ENCODE data around the gene CHSY1. TPM values are rescaled to one million over a fixed set of nuclear protein-coding genes. Genes with fewer than 3 reads are reported as not detected.

Gene CHSY1
- polyA plus RNA-seq, 1 donor from 2014 or later: 16.1 TPM

DNA sequence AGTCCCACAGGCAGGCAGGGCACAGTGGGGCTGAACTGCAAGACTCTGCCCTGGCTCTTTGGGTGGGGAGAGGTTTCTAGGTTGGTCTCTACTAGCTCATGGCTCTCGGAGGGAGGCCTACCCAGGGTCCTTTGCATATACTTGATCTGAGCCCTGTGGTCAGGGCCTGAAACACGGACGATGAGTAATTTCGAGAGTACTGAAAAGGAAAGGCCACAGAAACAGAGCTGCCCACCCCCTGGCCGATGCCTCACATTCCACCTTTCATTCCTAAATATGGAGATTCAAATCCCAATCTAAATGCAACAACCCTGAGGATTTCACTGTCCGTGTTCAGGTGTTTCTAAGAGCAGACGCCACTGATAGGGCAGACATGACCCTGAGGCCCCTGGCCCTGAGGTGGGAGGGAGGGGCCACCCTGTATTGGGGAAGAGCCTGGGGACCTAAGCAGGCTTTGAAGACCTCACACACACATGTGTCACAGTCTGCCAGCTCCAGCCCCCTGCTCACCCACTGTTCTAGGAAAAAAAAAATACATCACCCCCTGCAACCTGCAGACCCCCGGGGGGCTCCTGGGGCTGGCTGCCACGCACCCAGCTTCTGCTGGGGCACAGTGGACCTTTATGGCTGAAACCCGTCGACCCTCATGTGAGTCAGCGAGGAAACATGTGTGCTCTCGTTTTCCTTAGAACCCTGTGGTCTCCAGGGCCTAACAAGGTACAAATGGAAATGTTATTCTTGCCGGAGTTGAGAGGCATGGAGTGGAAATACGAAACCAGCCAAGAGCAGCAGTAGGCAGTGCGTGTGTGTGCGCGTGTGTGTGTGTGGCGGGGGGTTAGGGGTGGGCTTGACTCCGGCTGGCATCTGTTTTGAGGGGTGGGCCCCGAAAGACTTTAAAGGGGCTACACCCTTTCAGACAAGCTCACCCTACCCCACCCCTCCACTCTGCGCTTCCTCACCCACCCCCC, 112.7 kb downstream of the CHSY1 start:
- H3K4me2 ChIP-seq (ENCODE audit: low read length): no peak overlapping the region
- H3K27me3 ChIP-seq (ENCODE audit: insufficient read depth, low read depth, low read length): no peaks in the 10 kb centered on the region
- H2AFZ ChIP-seq (ENCODE audit: low read depth, low read length): no peak overlapping the region
- TF ChIP-seq SMC3 (conservative IDR thresholded peaks at IDR 0.05; ENCODE audit: poor library complexity): no peak
- no peaks in the 10 kb centered on the region for H3K79me2 ChIP-seq (replicated peaks; ENCODE audit: insufficient read depth, low read length)
- H4K20me1 ChIP-seq (ENCODE audit: insufficient read depth): no peaks in the 10 kb centered on the region
- no peaks in the 10 kb centered on the region for H3F3A ChIP-seq (ENCODE audit: insufficient read depth, low read length, poor library complexity, severe bottlenecking)
- H3K9ac ChIP-seq (ENCODE audit: low read length): no peak overlapping the region
- H3K9me3 ChIP-seq (ENCODE audit: low read length): no peaks in the 10 kb centered on the region
- H3K27ac ChIP-seq (ENCODE audit: low read length): no peak overlapping the region
- no peak overlapping the region for H3K4me3 ChIP-seq (ENCODE audit: low read length)
- no peaks in the 10 kb centered on the region for H3K9me2 ChIP-seq (ENCODE audit: insufficient read depth, low read length)
- H3K36me3 ChIP-seq (ENCODE audit: insufficient read depth, low read length): no peaks in the 10 kb centered on the region

DNA sequence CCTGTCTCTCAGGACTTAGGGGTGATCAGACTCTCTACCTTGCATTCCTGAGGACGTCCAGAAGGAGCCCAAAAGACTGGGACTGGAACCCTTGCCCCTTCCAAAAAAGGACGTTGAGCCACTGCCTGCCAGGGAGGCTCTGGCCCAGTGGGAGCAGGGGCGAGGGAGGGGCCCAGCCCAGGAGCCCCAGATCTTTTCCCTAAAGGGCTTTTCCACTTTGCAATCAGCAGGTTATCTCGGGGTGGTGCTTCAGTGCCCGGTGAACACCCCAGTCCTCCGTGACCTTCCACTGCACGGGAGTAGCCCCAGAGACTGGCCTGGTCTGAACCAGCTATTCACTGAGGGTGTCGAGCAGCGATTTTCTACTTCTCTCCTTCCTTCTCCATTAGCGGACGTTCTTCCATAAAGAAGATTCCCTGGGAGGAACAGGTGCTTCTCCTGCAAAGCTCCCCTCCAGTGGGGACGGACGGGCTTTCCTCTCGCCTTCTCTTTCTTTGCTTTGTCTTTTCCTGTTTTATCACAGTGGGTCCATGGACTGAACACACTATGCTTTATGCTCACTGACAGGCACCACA, 113.7 kb downstream of the CHSY1 start:
- no peaks in the 10 kb centered on the region for H3K9me2 ChIP-seq (ENCODE audit: insufficient read depth, low read length)
- H4K20me1 ChIP-seq (ENCODE audit: insufficient read depth): no peaks in the 10 kb centered on the region
- no peaks in the 10 kb centered on the region for H3F3A ChIP-seq (ENCODE audit: insufficient read depth, low read length, poor library complexity, severe bottlenecking)
- no peaks in the 10 kb centered on the region for H3K36me3 ChIP-seq (ENCODE audit: insufficient read depth, low read length)
- no peak overlapping the region for H3K4me3 ChIP-seq (ENCODE audit: low read length)
- no peak overlapping the region for H2AFZ ChIP-seq (ENCODE audit: low read depth, low read length)
- no peak overlapping the region for H3K4me2 ChIP-seq (ENCODE audit: low read length)
- H3K27me3 ChIP-seq (ENCODE audit: insufficient read depth, low read depth, low read length): no peaks in the 10 kb centered on the region
- H3K79me2 ChIP-seq (replicated peaks; ENCODE audit: insufficient read depth, low read length): no peaks in the 10 kb centered on the region
- no peak overlapping the region for H3K9ac ChIP-seq (ENCODE audit: low read length)
- H3K9me3 ChIP-seq (ENCODE audit: low read length): no peaks in the 10 kb centered on the region
- H3K27ac ChIP-seq (ENCODE audit: low read length): no peak overlapping the region
- TF ChIP-seq, protein P1, sequence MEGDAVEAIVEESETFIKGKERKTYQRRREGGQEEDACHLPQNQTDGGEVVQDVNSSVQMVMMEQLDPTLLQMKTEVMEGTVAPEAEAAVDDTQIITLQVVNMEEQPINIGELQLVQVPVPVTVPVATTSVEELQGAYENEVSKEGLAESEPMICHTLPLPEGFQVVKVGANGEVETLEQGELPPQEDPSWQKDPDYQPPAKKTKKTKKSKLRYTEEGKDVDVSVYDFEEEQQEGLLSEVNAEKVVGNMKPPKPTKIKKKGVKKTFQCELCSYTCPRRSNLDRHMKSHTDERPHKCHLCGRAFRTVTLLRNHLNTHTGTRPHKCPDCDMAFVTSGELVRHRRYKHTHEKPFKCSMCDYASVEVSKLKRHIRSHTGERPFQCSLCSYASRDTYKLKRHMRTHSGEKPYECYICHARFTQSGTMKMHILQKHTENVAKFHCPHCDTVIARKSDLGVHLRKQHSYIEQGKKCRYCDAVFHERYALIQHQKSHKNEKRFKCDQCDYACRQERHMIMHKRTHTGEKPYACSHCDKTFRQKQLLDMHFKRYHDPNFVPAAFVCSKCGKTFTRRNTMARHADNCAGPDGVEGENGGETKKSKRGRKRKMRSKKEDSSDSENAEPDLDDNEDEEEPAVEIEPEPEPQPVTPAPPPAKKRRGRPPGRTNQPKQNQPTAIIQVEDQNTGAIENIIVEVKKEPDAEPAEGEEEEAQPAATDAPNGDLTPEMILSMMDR (IDR thresholded peaks at IDR 0.05; ENCODE audit: poor library complexity, severe bottlenecking): no peak
- TF ChIP-seq SMC3 (conservative IDR thresholded peaks at IDR 0.05; ENCODE audit: poor library complexity) (no peak), TAF1 (IDR thresholded peaks at IDR 0.05; ENCODE audit: low read depth) (no peak), EP300 (conservative IDR thresholded peaks at IDR 0.05; ENCODE audit: poor library complexity, severe bottlenecking) (no peak), EZH2 (IDR thresholded peaks at IDR 0.05; ENCODE audit: borderline replicate concordance, insufficient read depth, low read length, poor library complexity, severe bottlenecking) (no peak), RAD21 (conservative IDR thresholded peaks at IDR 0.05) (no peak), POLR2AphosphoS5 (IDR thresholded peaks at IDR 0.05) (no peak), MXI1 (conservative IDR thresholded peaks at IDR 0.05; ENCODE audit: poor library complexity, severe bottlenecking) (no peak)
- TF ChIP-seq, protein P2, sequence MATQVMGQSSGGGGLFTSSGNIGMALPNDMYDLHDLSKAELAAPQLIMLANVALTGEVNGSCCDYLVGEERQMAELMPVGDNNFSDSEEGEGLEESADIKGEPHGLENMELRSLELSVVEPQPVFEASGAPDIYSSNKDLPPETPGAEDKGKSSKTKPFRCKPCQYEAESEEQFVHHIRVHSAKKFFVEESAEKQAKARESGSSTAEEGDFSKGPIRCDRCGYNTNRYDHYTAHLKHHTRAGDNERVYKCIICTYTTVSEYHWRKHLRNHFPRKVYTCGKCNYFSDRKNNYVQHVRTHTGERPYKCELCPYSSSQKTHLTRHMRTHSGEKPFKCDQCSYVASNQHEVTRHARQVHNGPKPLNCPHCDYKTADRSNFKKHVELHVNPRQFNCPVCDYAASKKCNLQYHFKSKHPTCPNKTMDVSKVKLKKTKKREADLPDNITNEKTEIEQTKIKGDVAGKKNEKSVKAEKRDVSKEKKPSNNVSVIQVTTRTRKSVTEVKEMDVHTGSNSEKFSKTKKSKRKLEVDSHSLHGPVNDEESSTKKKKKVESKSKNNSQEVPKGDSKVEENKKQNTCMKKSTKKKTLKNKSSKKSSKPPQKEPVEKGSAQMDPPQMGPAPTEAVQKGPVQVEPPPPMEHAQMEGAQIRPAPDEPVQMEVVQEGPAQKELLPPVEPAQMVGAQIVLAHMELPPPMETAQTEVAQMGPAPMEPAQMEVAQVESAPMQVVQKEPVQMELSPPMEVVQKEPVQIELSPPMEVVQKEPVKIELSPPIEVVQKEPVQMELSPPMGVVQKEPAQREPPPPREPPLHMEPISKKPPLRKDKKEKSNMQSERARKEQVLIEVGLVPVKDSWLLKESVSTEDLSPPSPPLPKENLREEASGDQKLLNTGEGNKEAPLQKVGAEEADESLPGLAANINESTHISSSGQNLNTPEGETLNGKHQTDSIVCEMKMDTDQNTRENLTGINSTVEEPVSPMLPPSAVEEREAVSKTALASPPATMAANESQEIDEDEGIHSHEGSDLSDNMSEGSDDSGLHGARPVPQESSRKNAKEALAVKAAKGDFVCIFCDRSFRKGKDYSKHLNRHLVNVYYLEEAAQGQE (IDR thresholded peaks at IDR 0.05; ENCODE audit: borderline replicate concordance): no peak

All from neural cell (in vitro differentiated cells).